VCaP (cell line): Measurements from ENCODE around the gene PER1.
A peak's percentile ranks its signal among the peaks of the same experiment; 100 is the strongest.
"Not testable (repeated sequence)": the region's sequence is repeated elsewhere in the genome, so short reads cannot be mapped to it uniquely, and the experiment has no call there.

Experiments used
- H3K27ac ChIP-seq: fragments of 450-650 bp; 2 replicates; pipeline ENCODE4 v1.5.1; 2017
- TF ChIP-seq, protein P1 (sequence below): fragments of 450-650 bp; conservative IDR thresholded peaks from 2 replicates; pipeline ENCODE4 v1.5.1; 2017; ENCODE audit warnings: mild to moderate bottlenecking, moderate library complexity

The PER1 gene

GRCh38 chr17:8176197-8176940 is 24.2 kb upstream of the PER1 start, which contains the start of gene TMEM107:
Gene TMEM107 (minus strand): TSS chr17:8176380. CDS start chr17:8176286, 94 bp downstream.
- peak within 1 kb of the TSS; percentile 24; the same call in 1 of the 2 replicates for H3K27ac ChIP-seq
- TF ChIP-seq, protein P1, sequence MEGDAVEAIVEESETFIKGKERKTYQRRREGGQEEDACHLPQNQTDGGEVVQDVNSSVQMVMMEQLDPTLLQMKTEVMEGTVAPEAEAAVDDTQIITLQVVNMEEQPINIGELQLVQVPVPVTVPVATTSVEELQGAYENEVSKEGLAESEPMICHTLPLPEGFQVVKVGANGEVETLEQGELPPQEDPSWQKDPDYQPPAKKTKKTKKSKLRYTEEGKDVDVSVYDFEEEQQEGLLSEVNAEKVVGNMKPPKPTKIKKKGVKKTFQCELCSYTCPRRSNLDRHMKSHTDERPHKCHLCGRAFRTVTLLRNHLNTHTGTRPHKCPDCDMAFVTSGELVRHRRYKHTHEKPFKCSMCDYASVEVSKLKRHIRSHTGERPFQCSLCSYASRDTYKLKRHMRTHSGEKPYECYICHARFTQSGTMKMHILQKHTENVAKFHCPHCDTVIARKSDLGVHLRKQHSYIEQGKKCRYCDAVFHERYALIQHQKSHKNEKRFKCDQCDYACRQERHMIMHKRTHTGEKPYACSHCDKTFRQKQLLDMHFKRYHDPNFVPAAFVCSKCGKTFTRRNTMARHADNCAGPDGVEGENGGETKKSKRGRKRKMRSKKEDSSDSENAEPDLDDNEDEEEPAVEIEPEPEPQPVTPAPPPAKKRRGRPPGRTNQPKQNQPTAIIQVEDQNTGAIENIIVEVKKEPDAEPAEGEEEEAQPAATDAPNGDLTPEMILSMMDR = no peak

DNA sequence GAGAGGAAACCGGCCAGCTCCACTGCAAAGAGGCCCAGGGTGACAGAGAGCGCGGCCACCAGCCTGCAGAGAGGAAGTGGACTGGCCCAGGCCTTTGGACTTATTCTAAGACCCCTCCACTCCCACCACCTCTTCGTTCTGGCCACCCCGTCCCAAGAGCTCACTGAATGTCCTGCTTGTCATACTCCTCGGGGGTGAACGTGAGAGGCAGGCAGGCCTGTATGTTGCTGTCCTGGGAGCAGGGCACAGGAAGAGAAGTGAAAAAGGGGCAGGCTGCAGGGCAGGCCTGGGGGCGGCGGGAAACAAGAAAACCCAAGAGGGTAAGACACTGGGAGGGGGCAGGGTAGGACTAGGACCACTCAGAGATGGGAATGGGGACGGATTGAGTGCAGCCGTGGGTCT is 23.6 kb upstream of the PER1 start:
- TF ChIP-seq, protein P1 = no peak
- peak overlapping the region; percentile 24; the same call in 1 of the 2 replicates for H3K27ac ChIP-seq

- TF ChIP-seq, protein P1 = no peak
- peak overlapping the region; percentile 90 for H3K27ac ChIP-seq
Observed at GRCh38 chr17:8173871-8174322, 21.7 kb upstream of the PER1 start.

GRCh38 chr17:8173056-8173870 is 21.1 kb upstream of the PER1 start:
- TF ChIP-seq, protein P1 = no peak
- peak overlapping the region; percentile 90 for H3K27ac ChIP-seq

GRCh38 chr17:8170186-8170585 is 18.0 kb upstream of the PER1 start:
- not testable (repeated sequence) for H3K27ac ChIP-seq

- H3K27ac ChIP-seq = no peak overlapping the region
- TF ChIP-seq, protein P1 = no peak
Observed at GRCh38 chr17:8167526-8167925, 15.3 kb upstream of the PER1 start.

- no peak overlapping the region for H3K27ac ChIP-seq
- TF ChIP-seq, protein P1 = no peak
Observed at GRCh38 chr17:8166731-8167130, 14.5 kb upstream of the PER1 start.
